GM18519 (cell line): ENCODE data around the gene COPB1.
"Not testable (repeated sequence)": the region's sequence is repeated elsewhere in the genome, so short reads cannot be mapped to it uniquely, and the experiment has no call there.

Experiments
- ATAC-seq: cut with Tn5 transposase; IDR thresholded peaks from one replicate; pipeline ENCODE4 v1.9.1; 2021; ENCODE audit warnings: mild to moderate bottlenecking, moderate library complexity; ENCODE audit not compliant: unreplicated experiment, low FRiP score

The COPB1 gene

DNA sequence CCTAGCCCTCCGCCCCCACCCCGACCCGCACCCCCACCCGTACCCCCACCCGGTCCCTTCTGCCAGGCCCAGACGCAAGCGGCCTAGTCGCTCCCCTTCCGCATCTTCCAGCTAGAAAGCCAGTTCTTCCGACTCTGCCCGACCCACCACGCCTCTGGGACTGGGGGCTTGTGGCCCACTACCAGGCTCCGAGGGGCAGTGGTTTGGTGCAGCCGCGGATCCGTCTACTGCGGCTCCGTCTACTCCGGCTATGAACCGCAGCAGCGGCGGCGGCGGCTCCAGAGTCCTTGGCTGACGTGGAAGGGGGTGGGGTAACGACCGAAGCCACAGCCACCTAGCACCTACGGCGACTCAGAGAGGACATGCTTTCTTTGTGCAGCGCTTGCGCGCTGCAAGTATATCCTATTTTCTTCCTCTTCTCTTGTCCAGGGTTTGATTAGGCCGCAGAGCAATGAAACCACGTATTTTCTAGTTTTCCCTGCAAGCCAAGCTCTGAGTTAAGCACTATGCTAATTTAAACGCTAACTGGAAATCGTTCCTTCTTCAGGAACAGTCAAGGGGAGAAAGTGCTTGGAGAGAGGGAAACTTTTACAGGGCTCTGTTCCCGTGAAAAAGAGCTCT, at the start of gene COPB1:
Gene COPB1, minus strand, starts transcription at position 252 of the 621 bp plus-strand sequence. CDS start 883 bp downstream, outside the sequence.
- peak; percentile 72 for ATAC-seq

DNA sequence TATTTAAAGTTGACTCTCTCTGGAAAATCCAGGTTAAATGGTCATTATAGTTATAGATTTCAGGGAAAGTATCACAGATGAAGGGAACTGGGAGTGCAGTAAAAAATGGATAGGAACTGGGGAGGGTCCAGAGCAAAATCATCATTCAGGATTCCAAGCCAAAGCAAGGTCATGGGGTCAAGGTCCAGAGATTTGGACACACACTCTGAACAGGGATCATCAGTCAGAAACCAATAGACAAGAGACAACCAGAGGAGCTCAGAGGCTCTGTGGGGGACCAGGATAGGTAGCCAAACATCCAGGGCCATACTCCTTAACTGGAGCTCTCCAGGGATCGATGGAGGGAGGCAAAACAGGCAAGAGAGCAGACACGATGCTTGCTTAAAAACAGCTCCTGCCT, 47.8 kb upstream of the COPB1 start:
- no peak for ATAC-seq

GRCh38 chr11:14546672-14547071, 47.1 kb upstream of the COPB1 start:
- ATAC-seq, result no peak

- ATAC-seq, result peak; percentile 92
Observed at GRCh38 chr11:14544611-14545010, 45.0 kb upstream of the COPB1 start.

- no peak for ATAC-seq
Observed at GRCh38 chr11:14543260-14543659, 43.6 kb upstream of the COPB1 start.

GRCh38 chr11:14542324-14542723, 42.7 kb upstream of the COPB1 start:
- no peak for ATAC-seq

GRCh38 chr11:14541192-14541947, 41.8 kb upstream of the COPB1 start:
- ATAC-seq, result no peak

DNA sequence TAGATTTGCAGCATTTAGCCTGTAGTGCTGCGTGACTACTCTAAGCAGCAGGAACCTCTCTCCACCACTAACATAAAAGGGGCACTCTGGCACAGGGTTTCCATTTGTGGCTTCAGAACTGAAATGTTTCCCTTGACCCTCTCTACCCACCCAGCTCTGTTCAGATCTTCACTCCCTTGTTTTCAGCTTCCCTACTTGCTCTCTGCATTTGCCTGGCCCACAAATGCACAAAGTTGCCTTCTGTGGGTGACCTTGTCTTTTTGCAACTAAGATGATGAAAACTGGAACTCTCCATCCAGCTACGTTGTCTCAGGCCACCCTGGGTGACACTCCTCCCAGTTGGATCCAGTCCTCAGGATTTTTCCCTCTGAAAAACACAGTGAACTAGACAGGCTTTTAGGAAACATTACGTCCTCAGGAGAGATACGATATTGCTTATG, 40.4 kb upstream of the COPB1 start:
- no peak for ATAC-seq

DNA sequence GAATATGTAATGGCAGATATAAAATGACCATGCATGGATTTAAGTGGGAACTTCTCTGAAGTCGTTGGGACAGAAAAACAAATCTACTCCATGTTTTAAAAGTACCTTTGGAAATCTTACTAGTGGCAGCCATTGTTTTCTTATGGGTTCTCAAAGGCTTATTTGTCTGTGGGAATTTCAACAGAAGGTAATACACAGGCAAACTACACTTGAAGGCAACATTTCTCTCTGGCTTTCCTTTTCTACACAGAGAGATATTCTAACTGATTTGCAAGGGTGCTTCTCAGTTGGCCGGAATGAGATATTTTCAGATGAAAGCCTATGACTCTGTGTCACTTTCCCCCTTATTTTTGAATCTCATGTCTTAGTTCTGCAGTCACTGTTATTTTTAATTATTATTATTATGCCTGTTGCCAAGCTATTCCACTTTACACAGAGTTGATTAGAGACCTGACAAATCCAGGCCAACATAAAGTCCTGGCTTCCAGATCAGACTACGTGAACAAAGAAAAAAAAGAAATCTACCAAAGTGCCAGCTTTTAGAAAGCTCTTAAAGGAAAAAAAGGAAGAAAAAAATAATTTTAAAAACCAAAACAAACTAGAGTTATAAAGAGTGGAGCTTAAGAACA, 39.4 kb upstream of the COPB1 start:
- no peak for ATAC-seq

GRCh38 chr11:14538271-14538925, 38.8 kb upstream of the COPB1 start:
- ATAC-seq, result no peak

DNA sequence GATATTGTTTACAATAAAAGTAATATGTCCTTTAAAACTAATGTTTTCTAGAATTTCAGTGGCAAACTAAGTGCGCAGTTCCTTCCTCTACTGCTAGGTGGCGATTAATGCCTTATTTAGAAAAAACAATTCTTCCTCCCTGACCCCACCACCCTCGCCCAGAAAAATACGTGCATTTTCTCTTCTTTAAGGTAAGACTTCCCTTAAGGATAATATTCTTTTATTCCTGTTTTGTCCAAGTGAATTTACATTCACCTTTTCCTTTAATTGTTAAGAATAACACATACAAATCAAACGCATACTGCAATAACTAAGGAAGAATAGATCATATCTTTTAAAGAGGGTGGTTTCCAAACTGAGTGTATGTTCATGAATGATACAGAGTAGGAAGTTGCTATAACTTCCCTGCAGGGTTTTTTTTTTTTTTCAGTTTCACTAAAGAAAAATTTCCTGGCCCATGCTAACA, 37.6 kb upstream of the COPB1 start:
- peak; percentile 77 for ATAC-seq

- not testable (repeated sequence) for ATAC-seq
Observed at GRCh38 chr11:14535166-14535565, 35.6 kb upstream of the COPB1 start.

DNA sequence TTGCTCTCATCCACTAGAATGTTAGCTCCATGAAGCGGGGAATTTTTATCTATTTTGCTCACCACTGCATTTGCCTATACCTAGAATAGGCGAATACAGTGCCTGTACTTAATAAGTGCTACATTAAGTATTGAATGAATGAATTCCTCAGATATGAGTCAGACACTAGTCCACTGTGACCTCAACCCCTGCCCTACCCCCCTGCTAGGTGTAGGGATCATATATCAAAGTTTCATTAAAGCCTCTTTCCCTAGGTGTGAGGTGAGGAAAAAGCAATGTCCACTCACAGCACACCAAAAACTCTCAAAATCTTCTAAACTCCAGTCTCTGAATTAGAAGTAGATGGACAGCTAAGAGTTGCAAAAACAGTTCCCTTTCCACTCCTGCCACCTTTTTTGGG, 30.3 kb upstream of the COPB1 start:
- no peak for ATAC-seq

DNA sequence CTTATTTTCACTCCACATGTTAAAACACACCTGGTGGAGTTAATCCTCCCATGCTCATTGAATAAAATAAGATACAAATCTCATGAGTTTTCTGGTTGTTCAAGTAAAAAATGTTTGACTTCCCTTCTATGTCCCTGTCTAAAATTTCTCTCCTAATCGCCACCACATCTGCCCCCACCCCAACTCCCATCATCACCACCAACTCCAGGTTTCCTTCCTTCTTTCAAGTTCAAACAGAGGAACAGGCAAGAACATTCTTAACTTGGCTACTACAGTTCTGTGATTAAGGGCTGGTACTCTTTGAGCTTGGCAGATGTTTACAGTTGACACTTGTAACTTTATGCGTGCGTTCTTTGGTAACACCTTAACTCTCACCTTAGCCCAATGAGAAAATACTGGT, 29.7 kb upstream of the COPB1 start:
- ATAC-seq, result no peak

DNA sequence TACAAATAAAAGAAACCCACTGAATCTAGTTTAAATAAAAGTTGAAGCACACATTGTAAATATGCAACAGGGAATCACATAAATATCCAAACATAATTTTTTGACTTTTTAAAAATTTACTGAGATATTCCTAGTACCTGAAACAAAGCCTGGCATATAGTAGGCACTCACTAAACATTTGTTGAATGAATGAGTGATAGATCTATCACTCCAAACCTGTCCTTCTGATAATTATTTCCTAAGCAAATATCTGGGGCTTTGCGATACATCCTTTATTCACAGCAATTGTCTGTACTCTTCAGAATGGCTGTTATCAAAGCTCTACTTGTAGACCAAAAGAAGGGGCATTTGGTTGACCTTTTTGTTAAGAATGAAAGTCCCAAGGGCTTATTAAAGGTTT, 23.2 kb upstream of the COPB1 start:
- ATAC-seq, result no peak

GRCh38 chr11:14522245-14522644, 22.6 kb upstream of the COPB1 start:
- ATAC-seq, result no peak

- ATAC-seq, result no peak
Observed at GRCh38 chr11:14520747-14521151, 21.1 kb upstream of the COPB1 start.

DNA sequence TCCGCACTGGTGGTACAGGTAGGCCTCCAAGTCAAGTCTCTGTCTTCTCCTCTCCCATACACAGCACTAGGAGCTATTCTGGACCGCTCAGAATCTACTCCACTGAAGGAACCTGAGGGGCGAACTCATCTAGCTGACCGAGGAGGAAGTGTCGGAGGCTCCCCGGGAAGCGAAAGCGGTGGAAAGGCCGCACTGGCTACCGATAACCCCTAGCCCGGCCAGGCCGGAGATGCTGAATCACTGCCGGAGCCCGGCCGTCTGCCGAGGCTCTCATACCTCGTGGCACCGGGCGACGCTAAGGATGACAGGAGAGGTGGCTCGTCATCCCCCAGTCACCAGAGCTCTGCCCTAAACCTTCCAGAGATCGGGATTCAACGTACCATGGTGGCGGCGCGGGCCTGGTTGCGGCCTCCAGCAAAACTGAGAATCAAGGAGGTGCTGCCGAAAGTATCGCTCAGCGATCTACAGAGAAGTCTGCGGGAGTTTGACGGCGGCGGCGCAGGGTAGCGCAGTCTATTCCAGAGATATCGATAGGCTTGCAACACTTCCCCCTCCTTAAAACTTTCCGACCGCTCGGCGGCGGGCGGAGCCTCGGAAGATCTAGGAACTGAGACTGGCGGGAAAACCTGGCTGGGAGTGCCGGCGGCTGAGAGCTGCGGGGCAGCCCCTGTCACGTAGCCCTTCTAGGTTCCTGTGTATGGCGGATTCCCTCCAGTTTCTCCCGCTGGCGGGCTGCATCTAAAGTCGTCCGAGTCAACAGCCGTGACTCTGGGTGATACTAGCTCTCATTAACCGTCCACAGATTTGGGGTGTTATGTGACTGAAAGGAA, 20.5 kb upstream of the COPB1 start, which contains the start of gene PSMA1:
Gene PSMA1, minus strand, starts transcription at position 470 of the 830 bp plus-strand sequence. Its CDS starts 87 bp downstream, at position 383.
- peak; percentile 92 for ATAC-seq

- ATAC-seq, result no peak
Observed at GRCh38 chr11:14519597-14519916, 19.9 kb upstream of the COPB1 start.

DNA sequence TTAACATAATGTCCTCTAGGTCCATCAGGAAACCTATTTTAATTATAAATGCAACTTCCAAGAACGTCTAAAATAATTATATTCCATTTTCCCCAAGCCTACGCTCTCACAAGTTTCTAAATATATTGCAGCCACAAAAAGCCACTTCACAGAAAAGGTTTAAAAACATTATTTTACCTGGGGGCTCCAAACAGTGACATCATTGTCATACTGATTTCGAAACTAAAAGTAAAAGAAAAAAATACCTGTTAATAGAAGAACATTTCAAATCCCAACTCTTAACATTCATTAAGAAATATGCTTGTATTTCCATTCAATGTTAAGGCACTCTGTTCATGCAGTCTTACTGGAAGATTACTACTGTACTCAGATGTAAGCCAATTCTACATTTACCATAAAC, 19.2 kb upstream of the COPB1 start:
- ATAC-seq, result no peak
